GM23338 (cell line): ENCODE results near the gene LRRD1. TPM values are rescaled to one million over a fixed set of nuclear protein-coding genes. Genes with fewer than 3 reads are reported as not detected.

Source experiments
- ATAC-seq: fragments of 200-7000 bp; cut with Tn5 transposase; 3 replicates; pipeline ENCODE4 v1.9.1; 2020
- DNase-seq: peaks from one replicate; pipeline ENCODE4 v3.0.0-alpha.2; 2015; ENCODE audit warnings: low spot score
- H2AFZ ChIP-seq: fragments of 200-600 bp; sonication (generic); 2 replicates; pipeline ENCODE4 v1.8.0; 2016; ENCODE audit warnings: antibody characterized with exemption, mild to moderate bottlenecking, moderate library complexity
- H3F3A ChIP-seq: fragments of 200-600 bp; sonication (generic); replicated peaks from 2 replicates; pipeline ENCODE4 v1.8.0; 2017; ENCODE audit warnings: antibody characterized with exemption, mixed run types, low read depth
- H3K27ac ChIP-seq: fragments of 200-600 bp; sonication (generic); 2 replicates; pipeline ENCODE4 v1.6.1; 2016; ENCODE audit warnings: low read depth
- H3K27me3 ChIP-seq: fragments of 200-600 bp; sonication (generic); 2 replicates; pipeline ENCODE4 v1.8.0; 2016; ENCODE audit warnings: mild to moderate bottlenecking, mixed run types, moderate library complexity; ENCODE audit not compliant: insufficient read depth
- H3K36me3 ChIP-seq: fragments of 200-600 bp; sonication (generic); 2 replicates; pipeline ENCODE4 v1.8.0; 2016; ENCODE audit warnings: mild to moderate bottlenecking; ENCODE audit not compliant: insufficient read depth
- H3K4me1 ChIP-seq: fragments of 200-600 bp; sonication (generic); 2 replicates; pipeline ENCODE4 v1.8.0; 2016; ENCODE audit warnings: mild to moderate bottlenecking, moderate library complexity; ENCODE audit not compliant: insufficient read depth
- H3K4me2 ChIP-seq: fragments of 200-600 bp; sonication (generic); 2 replicates; pipeline ENCODE4 v1.7.1; 2017; ENCODE audit warnings: mixed run types
- H3K4me3 ChIP-seq: fragments of 200-600 bp; sonication (generic); 2 replicates; pipeline ENCODE4 v1.6.1; 2016; ENCODE audit warnings: mixed run types
- H3K79me2 ChIP-seq: fragments of 200-600 bp; sonication (generic); replicated peaks from 2 replicates; pipeline ENCODE4 v1.8.0; 2017; ENCODE audit warnings: mild to moderate bottlenecking; ENCODE audit not compliant: insufficient read depth
- H3K9me2 ChIP-seq: fragments of 200-600 bp; sonication (generic); 2 replicates; pipeline ENCODE4 v1.8.0; 2017; ENCODE audit not compliant: insufficient read depth
- H4K20me1 ChIP-seq: fragments of 200-600 bp; sonication (generic); replicated peaks from 2 replicates; pipeline ENCODE4 v1.8.0; 2017; ENCODE audit warnings: mild to moderate bottlenecking; ENCODE audit not compliant: insufficient read depth
- H3K27ac Mint-ChIP-seq: 2 replicates; pipeline ENCODE4 v1.8.0; 2020; ENCODE audit warnings: inconsistent platforms, mild to moderate bottlenecking, moderate library complexity, mixed read lengths
- H3K27me3 Mint-ChIP-seq: 3 replicates; pipeline ENCODE4 v1.8.0; 2022; ENCODE audit warnings: low read depth, mild to moderate bottlenecking, moderate library complexity, mixed read lengths, inconsistent platforms; ENCODE audit not compliant: insufficient read depth, poor library complexity
- H3K36me3 Mint-ChIP-seq: 3 replicates; pipeline ENCODE4 v1.8.0; 2021; ENCODE audit warnings: low read depth, mild to moderate bottlenecking, inconsistent platforms, moderate library complexity, mixed read lengths
- H3K4me1 Mint-ChIP-seq: 3 replicates; pipeline ENCODE4 v1.8.0; 2020; ENCODE audit warnings: mild to moderate bottlenecking, inconsistent platforms, mixed read lengths
- H3K4me3 Mint-ChIP-seq: 3 replicates; pipeline ENCODE4 v1.8.0; 2021; ENCODE audit warnings: moderate library complexity, mild to moderate bottlenecking, inconsistent platforms, mixed read lengths
- H3K9me3 Mint-ChIP-seq: 3 replicates; pipeline ENCODE4 v1.8.0; 2020; ENCODE audit warnings: moderate library complexity, mild to moderate bottlenecking, inconsistent platforms, mixed read lengths
- CREB1 ChIP-seq: fragments of 250-450 bp; sonication (Bioruptor Pico); IDR thresholded peaks from 2 replicates; pipeline ENCODE4 v1.5.0; 2020; ENCODE audit warnings: low read depth, mild to moderate bottlenecking, moderate library complexity
- CTCF ChIP-seq, 2 experiments: fragments of 200-600 bp in 1 of 2; sonication (generic) in 1 of 2; conservative IDR thresholded peaks; 2 replicates each; pipeline versions ENCODE4 v1.5.1 to v1.6.1; 2016 to 2017; ENCODE audit warnings: antibody characterized with exemption in 2 of 2, low read depth in 2 of 2, mild to moderate bottlenecking in 2 of 2, moderate library complexity in 1 of 2
- ETS1 ChIP-seq: IDR thresholded peaks from 2 replicates; pipeline ENCODE4 v1.6.1; 2016; ENCODE audit warnings: antibody characterized with exemption
- EZH2phosphoT487 ChIP-seq: fragments of 200-600 bp; sonication (generic); IDR thresholded peaks from one replicate; pipeline ENCODE4 v1.8.1; 2018; ENCODE audit warnings: antibody characterized with exemption; ENCODE audit not compliant: unreplicated experiment
- NANOG ChIP-seq: IDR thresholded peaks from 2 replicates; pipeline ENCODE4 v1.6.1; 2016; ENCODE audit warnings: antibody characterized with exemption, borderline replicate concordance
- POLR2AphosphoS5 ChIP-seq: IDR thresholded peaks from 2 replicates; pipeline ENCODE4 v1.6.1; 2016; ENCODE audit warnings: antibody characterized with exemption, low read depth
- ZNF331 ChIP-seq: fragments of 250-450 bp; sonication (Bioruptor Pico); IDR thresholded peaks from 2 replicates; pipeline ENCODE4 v1.5.0; 2020; ENCODE audit warnings: low read depth, mild to moderate bottlenecking, moderate library complexity
- ZNF462 ChIP-seq: fragments of 250-450 bp; sonication (Bioruptor Pico); IDR thresholded peaks from 2 replicates; pipeline ENCODE4 v1.5.0; 2020; ENCODE audit warnings: mild to moderate bottlenecking, moderate library complexity
- polyA plus RNA-seq: library from polyadenylated mRNA; unstranded; fragments of >200 nt; fragmentation: Nextera tagmentation; extraction: Ambion mirVana; gene quantifications from 2 replicates; pipeline ENCODE4 v1.2.1, GENCODE V29; 2016
- total RNA-seq: library from RNA; depleted of rRNA; stranded (reverse); fragments of >200 nt; shearing (Covaris generic); gene quantifications from 2 replicates; pipeline ENCODE4 v1.2.3, GENCODE V29; 2014

LRRD1 gene
- total and polyA plus RNA-seq, 2 experiments from 2014 or later = 0.11 TPM; not detected in 1

GRCh38 chr7:92135052-92135889 lies 43.7 kb downstream of the LRRD1 start (continued):
- TF ChIP-seq ZNF462 (CRISPR knock-in tag) (no peak), ETS1 (no peak), ZNF331 (no peak), EZH2phosphoT487 (no peak)

GRCh38 chr7:92134271-92135051 lies 44.5 kb downstream of the LRRD1 start, which contains the start of gene CYP51A1:
Gene CYP51A1 (minus strand): TSS chr7:92134477. CDS start chr7:92134364, 113 bp downstream.
- TF ChIP-seq CREB1 = peak; percentile 87
- no peak for TF ChIP-seq NANOG
- TF ChIP-seq CTCF (conservative IDR thresholded peaks at IDR 0.05; ENCODE audit: low read depth in 2 of 2) = peak in 1 of 2 experiments; percentile 10; a peak in 1 of 4 replicates
- TF ChIP-seq POLR2AphosphoS5 = peak; percentile 85
- no peaks in the 10 kb centered on the region for H3K27me3 ChIP-seq
- H3K4me1 Mint-ChIP-seq = peaks cover 14% of the 10 kb centered on the region; the same call in 2 of the 3 replicates
- peak within 1 kb of the TSS; percentile 91 for H3K27ac ChIP-seq
- H3K4me3 ChIP-seq = peak within 1 kb of the TSS; percentile 95
- peaks cover 8% of the 10 kb centered on the region; the same call in 2 of the 3 replicates for H3K9me3 Mint-ChIP-seq
- peak; percentile 88 for ATAC-seq
- peaks cover 42% of the 10 kb centered on the region for H3K79me2 ChIP-seq
- peaks cover 8% of the 10 kb centered on the region for H3K27me3 Mint-ChIP-seq
- no peaks in the 10 kb centered on the region for H3F3A ChIP-seq
- no peaks in the 10 kb centered on the region for H3K9me2 ChIP-seq
- H2AFZ ChIP-seq = peak within 1 kb of the TSS; percentile 89
- H3K4me2 ChIP-seq = peak within 1 kb of the TSS; percentile 93
- peaks cover 19% of the 10 kb centered on the region for H3K36me3 ChIP-seq
- H4K20me1 ChIP-seq = peaks cover 33% of the 10 kb centered on the region
- H3K4me1 ChIP-seq = peaks cover 24% of the 10 kb centered on the region
- DNase-seq = peak; percentile 93
- H3K27ac Mint-ChIP-seq = peak within 1 kb of the TSS; percentile 100
- peak within 1 kb of the TSS; percentile 89 for H3K4me3 Mint-ChIP-seq
- peaks cover 16% of the 10 kb centered on the region for H3K36me3 Mint-ChIP-seq
